IMR-90 (cell line): Measurements from ENCODE around the gene CASP2. TPM values are rescaled to one million over a fixed set of nuclear protein-coding genes. Genes with fewer than 3 reads are reported as not detected.
A peak's percentile ranks its signal among the peaks of the same experiment; 100 is the strongest.

Experiments used
- ATAC-seq: fragments of 200-7000 bp; cut with Tn5 transposase; 2 replicates; pipeline ENCODE4 v1.9.1; 2020; ENCODE audit warnings: low read depth, mild to moderate bottlenecking, moderate library complexity
- BruUV-seq: library from RNA; stranded (reverse); fragments of 400-500 nt; replicated peaks from 2 replicates; lab custom pipeline; 2021; lab: Mats Ljungman, UMichigan
- CTCF ChIA-PET: fragments of 300-600 bp; formaldehyde crosslinking; extraction: SDS; loops from one replicate; lab custom pipeline; 2021; ENCODE audit warnings: antibody characterized with exemption; lab: Yijun Ruan, JAX
- POLR2A ChIA-PET: fragments of 300-600 bp; sonication (Branson Sonifier 250); formaldehyde crosslinking; loops from one replicate; lab custom pipeline; 2022; ENCODE audit warnings: antibody characterized with exemption; ENCODE audit not compliant: unreplicated experiment; lab: Charles Lee
- DNase-seq: peaks from one replicate; pipeline ENCODE4 v3.0.0; 2013
- H2AFZ ChIP-seq: replicated peaks from 2 replicates; pipeline ENCODE3; 2013; ENCODE audit warnings: low read length, mild to moderate bottlenecking; ENCODE audit not compliant: poor library complexity
- H2AK5ac ChIP-seq: 2 replicates; pipeline ENCODE4 v1.6.1; 2013; ENCODE audit warnings: low read depth, low read length, inconsistent platforms
- H2AK9ac ChIP-seq: replicated peaks from 2 replicates; pipeline ENCODE3; 2013; ENCODE audit warnings: mild to moderate bottlenecking, low read depth, low read length, moderate library complexity; ENCODE audit not compliant: poor library complexity
- H2BK120ac ChIP-seq: 2 replicates; pipeline ENCODE4 v1.6.1; 2013; ENCODE audit warnings: low read depth, low read length, inconsistent platforms
- H2BK15ac ChIP-seq: 3 replicates; pipeline ENCODE4 v1.6.1; 2013; ENCODE audit warnings: low read depth, low read length, inconsistent platforms
- H2BK20ac ChIP-seq: 2 replicates; pipeline ENCODE4 v1.6.1; 2013; ENCODE audit warnings: low read depth, mild to moderate bottlenecking, inconsistent platforms, low read length, moderate library complexity
- H2BK5ac ChIP-seq: 2 replicates; pipeline ENCODE4 v1.6.1; 2013; ENCODE audit warnings: mild to moderate bottlenecking, low read depth, low read length, inconsistent platforms; ENCODE audit not compliant: poor library complexity, severe bottlenecking
- H3K14ac ChIP-seq: replicated peaks from 2 replicates; pipeline ENCODE4 v1.6.1; 2013; ENCODE audit warnings: low read depth, low read length, inconsistent platforms
- H3K18ac ChIP-seq: 2 replicates; pipeline ENCODE4 v1.6.1; 2013; ENCODE audit warnings: low read depth, low read length, control low read depth
- H3K23ac ChIP-seq: 2 replicates; pipeline ENCODE4 v1.6.1; 2013; ENCODE audit warnings: low read depth, low read length, inconsistent platforms
- H3K27ac ChIP-seq: 2 replicates; pipeline ENCODE4 v1.5.1; 2013; ENCODE audit warnings: mild to moderate bottlenecking, control low read depth, low read length; ENCODE audit not compliant: insufficient read depth
- H3K27me3 ChIP-seq: 2 replicates; pipeline ENCODE4 v1.6.1; 2013; ENCODE audit warnings: low read length; ENCODE audit not compliant: control insufficient read depth, insufficient read depth
- H3K36me3 ChIP-seq: 2 replicates; pipeline ENCODE4 v1.6.1; 2013; ENCODE audit warnings: low read length, mixed read lengths; ENCODE audit not compliant: control insufficient read depth, insufficient read depth
- H3K4ac ChIP-seq: 2 replicates; pipeline ENCODE4 v1.6.1; 2013; ENCODE audit warnings: low read depth, low read length, inconsistent platforms
- H3K4me1 ChIP-seq: 2 replicates; pipeline ENCODE4 v1.6.1; 2013; ENCODE audit warnings: low read length, mixed read lengths; ENCODE audit not compliant: control insufficient read depth, insufficient read depth
- H3K4me2 ChIP-seq: 2 replicates; pipeline ENCODE4 v1.6.1; 2013; ENCODE audit warnings: low read depth, mild to moderate bottlenecking, control low read depth, low read length, moderate library complexity
- H3K4me3 ChIP-seq: 2 replicates; pipeline ENCODE4 v1.5.1; 2013; ENCODE audit warnings: low read depth, mild to moderate bottlenecking, control low read depth, low read length, moderate library complexity; ENCODE audit not compliant: insufficient read depth
- H3K56ac ChIP-seq: 2 replicates; pipeline ENCODE4 v1.6.1; 2013; ENCODE audit warnings: low read length, inconsistent platforms; ENCODE audit not compliant: insufficient read depth; ENCODE audit errors: extremely low read depth
- H3K79me1 ChIP-seq, 2 experiments: 2 replicates each; pipeline ENCODE4 v1.6.1; 2013; ENCODE audit warnings: low read length in 2 of 2, inconsistent platforms in 1 of 2, low read depth in 1 of 2
- H3K9ac ChIP-seq: 2 replicates; pipeline ENCODE4 v1.6.1; 2013; ENCODE audit warnings: low read depth, low read length, control low read depth
- H3K9me1 ChIP-seq: 2 replicates; pipeline ENCODE4 v1.6.1; 2013; ENCODE audit warnings: low read length, inconsistent platforms; ENCODE audit not compliant: insufficient read depth
- H3K9me3 ChIP-seq: 2 replicates; pipeline ENCODE4 v1.6.1; 2013; ENCODE audit warnings: low read length; ENCODE audit not compliant: control insufficient read depth, insufficient read depth
- H4K20me1 ChIP-seq: 2 replicates; pipeline ENCODE4 v1.6.1; 2013; ENCODE audit warnings: low read length, inconsistent platforms; ENCODE audit not compliant: insufficient read depth
- H4K5ac ChIP-seq: 2 replicates; pipeline ENCODE4 v1.6.1; 2013; ENCODE audit warnings: mild to moderate bottlenecking, low read depth, low read length, control low read depth
- H4K8ac ChIP-seq, 2 experiments: 2 replicates each; pipeline ENCODE4 v1.6.1; 2013; ENCODE audit warnings: low read depth in 2 of 2, low read length in 2 of 2, control low read depth in 1 of 2, inconsistent platforms in 1 of 2
- H4K91ac ChIP-seq: 2 replicates; pipeline ENCODE4 v1.6.1; 2013; ENCODE audit warnings: low read depth, low read length, inconsistent platforms; ENCODE audit not compliant: insufficient read depth
- ELK1 ChIP-seq: fragments of 150-350 bp; IDR thresholded peaks from 2 replicates; pipeline ENCODE4 v1.6.1; 2016; ENCODE audit warnings: low read depth, mild to moderate bottlenecking, low read length, moderate library complexity, borderline replicate concordance
- FOS ChIP-seq: fragments of 150-350 bp; IDR thresholded peaks from 2 replicates; pipeline ENCODE4 v1.6.1; 2016; ENCODE audit warnings: low read depth, low read length
- MXI1 ChIP-seq: IDR thresholded peaks from 2 replicates; pipeline ENCODE4 v1.6.1; 2012; ENCODE audit warnings: low read depth, mild to moderate bottlenecking, low read length, moderate library complexity, borderline replicate concordance
- POLR2A ChIP-seq: IDR thresholded peaks from 2 replicates; pipeline ENCODE4 v1.6.1; 2012; ENCODE audit warnings: mild to moderate bottlenecking, low read depth, low read length
- RAD21 ChIP-seq: IDR thresholded peaks from 2 replicates; pipeline ENCODE4 v1.6.1; 2012; ENCODE audit warnings: low read length, improper control_type of control experiment
- RFX5 ChIP-seq: IDR thresholded peaks from 2 replicates; pipeline ENCODE4 v1.8.0; 2012; ENCODE audit warnings: low read depth, mild to moderate bottlenecking, low read length, moderate library complexity
- WGBS, 2 experiments: methylation state at CpG; one replicate each; pipeline versions ENCODE4 v1.1.5 to v1.1.7; 2013; ENCODE audit warnings: missing lambda C conversion rate in 2 of 2; ENCODE audit not compliant: insufficient read length in 1 of 2; ENCODE audit errors: extremely low coverage in 2 of 2; 5-methylcytosine and 5-hydroxymethylcytosine counted together
- dilution Hi-C: fragments of 300-500 bp; cut with HindIII; formaldehyde crosslinking; loops from one replicate; pipeline ENCODE4 v1.14.3; 2018; ENCODE audit warnings: low sequenced_read_pairs; ENCODE audit not compliant: unreplicated experiment
- in situ Hi-C: fragments of 300-500 bp; cut with MboI; formaldehyde crosslinking; loops from 3 replicates; pipeline ENCODE4 v1.14.3; 2019; ENCODE audit warnings: low sequenced_read_pairs, inconsistent platforms, mixed read lengths
- intact Hi-C: fragments of 100-400 bp; cut with micrococcal nuclease; formaldehyde crosslinking; loops from 2 replicates; pipeline ENCODE4 v1.10.0; 2022
- polyA plus RNA-seq, 3 experiments: library from polyadenylated mRNA; depleted of rRNA; stranded (reverse); fragments of >200 nt; gene quantifications; 2 replicates each; pipeline ENCODE4 v1.2.3, GENCODE V29; 2012; ENCODE audit warnings: low replicate concordance in 1 of 3
- total RNA-seq: library from RNA; depleted of rRNA; stranded (reverse); fragments of >200 nt; gene quantifications from 2 replicates; pipeline ENCODE4 v1.2.3, GENCODE V29; 2012
- TF ChIP-seq, protein P1 (sequence below): conservative IDR thresholded peaks from 2 replicates; pipeline ENCODE4 v1.5.1; 2012; ENCODE audit warnings: mild to moderate bottlenecking, low read depth, low read length, improper control_type of control experiment

CASP2 gene
- total and polyA plus RNA-seq, 2 of the 4 experiments (the other 2 are of a cell fraction): 15.4 to 25.6 TPM

GRCh38 chr7:143322760-143323633 is 34.8 kb downstream of the CASP2 start:
- ATAC-seq (no peak), DNase-seq (no peak)
- Histone ChIP-seq H3K4ac (no peak overlapping the region), H2BK120ac (no peak overlapping the region), H3K4me1 (peaks cover 10% of the 10 kb centered on the region; the same call in 1 of the 2 replicates), H4K91ac (no peak overlapping the region), H3K56ac (no peak overlapping the region), H2AK5ac (peak overlapping the region; percentile 2; the same call in 1 of the 2 replicates), H4K20me1 (no peaks in the 10 kb centered on the region), H3K4me2 (no peak overlapping the region), H3K79me1 (no peaks in the 10 kb centered on the region), H3K9me1 (no peaks in the 10 kb centered on the region), H3K14ac (no peak overlapping the region), H2AK9ac (no peak overlapping the region), H3K27ac (no peak overlapping the region), H3K9ac (no peak overlapping the region), H2AFZ (peak overlapping the region; percentile 36), H3K23ac (no peak overlapping the region), H4K5ac (no peak overlapping the region; the same call in 1 of the 2 replicates), H3K9me3 (no peaks in the 10 kb centered on the region), H3K4me3 (no peak overlapping the region), H2BK5ac (no peak overlapping the region), H3K18ac (no peak overlapping the region; the same call in 1 of the 2 replicates), H3K36me3 (no peaks in the 10 kb centered on the region), H4K8ac (no peak overlapping the region), H3K27me3 (peaks cover 5% of the 10 kb centered on the region; the same call in 1 of the 2 replicates), H2BK15ac (no peak overlapping the region), H2BK20ac (no peak overlapping the region)
- WGBS, 2 experiments: 87% methylated on average over 15 of the region's 23 CpGs; no CpG with 5 or more reads in 1 of the 2 experiments
- no peak for TF ChIP-seq POLR2A
- TF ChIP-seq RAD21: no peak
- no peak for TF ChIP-seq RFX5
- no peak for TF ChIP-seq MXI1
- TF ChIP-seq FOS: no peak
- TF ChIP-seq, protein P1, sequence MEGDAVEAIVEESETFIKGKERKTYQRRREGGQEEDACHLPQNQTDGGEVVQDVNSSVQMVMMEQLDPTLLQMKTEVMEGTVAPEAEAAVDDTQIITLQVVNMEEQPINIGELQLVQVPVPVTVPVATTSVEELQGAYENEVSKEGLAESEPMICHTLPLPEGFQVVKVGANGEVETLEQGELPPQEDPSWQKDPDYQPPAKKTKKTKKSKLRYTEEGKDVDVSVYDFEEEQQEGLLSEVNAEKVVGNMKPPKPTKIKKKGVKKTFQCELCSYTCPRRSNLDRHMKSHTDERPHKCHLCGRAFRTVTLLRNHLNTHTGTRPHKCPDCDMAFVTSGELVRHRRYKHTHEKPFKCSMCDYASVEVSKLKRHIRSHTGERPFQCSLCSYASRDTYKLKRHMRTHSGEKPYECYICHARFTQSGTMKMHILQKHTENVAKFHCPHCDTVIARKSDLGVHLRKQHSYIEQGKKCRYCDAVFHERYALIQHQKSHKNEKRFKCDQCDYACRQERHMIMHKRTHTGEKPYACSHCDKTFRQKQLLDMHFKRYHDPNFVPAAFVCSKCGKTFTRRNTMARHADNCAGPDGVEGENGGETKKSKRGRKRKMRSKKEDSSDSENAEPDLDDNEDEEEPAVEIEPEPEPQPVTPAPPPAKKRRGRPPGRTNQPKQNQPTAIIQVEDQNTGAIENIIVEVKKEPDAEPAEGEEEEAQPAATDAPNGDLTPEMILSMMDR: no peak
- TF ChIP-seq ELK1: no peak
- dilution Hi-C loops (no loop called here), intact Hi-C loops (no loop called here), in situ Hi-C loops (no loop called here)
- ChIA-PET CTCF (no interaction called here), POLR2A (no interaction called here)
- BruUV-seq: no TSS peak
